ENCODE measurements around the gene RASGRP2.

RASGRP2 gene

DNA sequence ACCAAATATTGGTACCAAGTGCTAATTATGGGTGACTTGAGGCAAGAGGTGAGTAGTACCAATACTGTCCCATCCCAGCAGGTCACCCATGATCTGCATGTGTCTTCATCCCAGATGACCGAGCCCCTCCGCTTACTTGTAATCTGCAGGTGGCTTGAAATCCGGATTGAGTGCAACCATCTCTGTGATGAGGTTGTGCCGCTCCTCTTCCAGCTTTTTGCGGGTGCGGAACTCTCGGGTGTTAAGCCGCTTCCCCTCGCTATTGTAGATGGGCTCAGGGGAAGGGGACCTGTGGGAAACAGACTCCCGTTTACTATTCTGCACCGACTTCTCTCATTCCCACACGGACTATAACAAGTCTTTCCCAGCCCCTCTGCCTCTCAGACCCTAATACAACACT lies 26.2 kb upstream of the RASGRP2 start:
- DNase-seq: no peak

DNA sequence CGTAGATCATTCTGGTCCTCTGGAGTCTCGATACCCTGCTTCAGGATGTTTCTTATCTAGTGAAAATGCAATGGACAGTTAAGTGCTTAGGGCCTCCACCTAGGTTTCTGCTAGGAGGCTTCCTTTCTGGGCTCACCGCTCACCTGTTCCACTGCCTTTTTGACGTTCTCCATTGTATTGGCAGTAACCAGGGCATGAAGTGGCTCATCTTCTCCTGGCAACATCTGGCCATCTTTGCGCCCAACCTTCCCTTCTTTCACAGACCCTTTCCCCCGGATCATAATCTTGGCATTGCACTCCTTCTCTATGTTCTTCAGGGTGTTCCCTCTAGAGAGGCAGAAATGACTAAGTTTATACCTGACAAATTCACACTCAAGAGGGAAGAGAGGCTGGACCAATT lies 25.3 kb upstream of the RASGRP2 start:
- DNase-seq: no peak

DNA sequence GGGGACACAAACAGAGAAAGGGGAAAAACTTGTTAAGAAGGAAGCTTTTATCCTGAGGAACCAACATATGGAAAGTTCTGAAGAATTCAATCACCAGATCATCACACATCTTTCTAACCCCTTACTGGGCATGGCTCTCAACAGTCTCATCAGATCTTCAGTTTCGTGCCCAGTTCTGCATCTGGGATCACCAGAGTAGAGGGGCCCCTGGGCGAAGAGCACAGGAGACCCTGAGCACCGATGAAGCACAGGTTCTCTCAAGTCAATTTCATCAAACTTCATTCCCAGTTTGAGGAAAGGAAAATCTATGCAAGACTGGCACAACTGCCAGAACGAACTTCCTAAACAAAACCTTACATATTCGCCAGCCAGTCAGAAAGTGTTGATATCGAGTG lies 24.4 kb upstream of the RASGRP2 start:
- no peak for DNase-seq

DNA sequence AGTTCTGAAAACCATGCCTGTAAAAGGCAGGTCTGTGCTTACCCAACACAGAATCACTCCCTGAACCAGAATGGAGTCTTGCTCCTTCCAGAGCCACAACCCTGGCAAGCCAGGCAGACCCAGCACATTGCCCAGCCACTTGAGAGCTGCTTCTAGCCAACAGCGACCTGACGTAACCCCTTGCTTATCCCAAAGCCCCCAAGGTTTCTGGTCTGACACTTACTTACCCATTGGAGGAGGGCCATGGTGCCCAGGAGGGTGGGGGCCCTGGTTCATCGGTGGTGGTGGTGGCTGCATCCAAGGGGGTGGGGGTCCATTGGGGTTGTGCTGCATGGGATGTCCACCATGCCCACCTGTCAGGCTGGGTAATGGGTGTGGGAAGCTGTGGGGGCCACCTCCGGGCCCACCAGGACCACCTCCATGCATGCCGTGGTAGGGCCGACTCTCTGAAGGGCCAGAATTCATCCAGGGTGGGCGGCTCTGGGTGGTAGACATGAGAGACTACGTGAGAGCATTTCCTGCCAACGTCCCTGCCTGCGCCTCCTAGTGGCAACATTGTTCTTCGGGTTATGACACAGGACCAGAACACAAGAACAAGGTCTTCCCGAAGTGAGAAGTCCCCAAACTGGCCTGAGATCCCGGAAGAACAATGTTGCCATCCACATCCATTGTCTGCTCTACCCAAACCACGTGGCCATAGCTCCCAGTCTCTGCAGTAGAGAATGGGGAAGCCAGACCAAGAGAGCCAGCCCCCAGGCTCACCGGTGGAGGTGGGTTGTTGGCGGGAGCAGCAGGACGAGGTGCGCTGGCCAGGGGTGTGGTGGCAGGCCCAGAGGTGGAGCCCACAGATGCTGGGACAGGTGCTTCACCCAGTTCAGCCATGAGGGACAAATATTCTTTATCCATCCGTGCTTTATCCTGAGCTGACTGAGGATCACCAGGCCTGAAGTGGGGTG lies 23.7 kb upstream of the RASGRP2 start:
- DNase-seq: peak; percentile 70

DNA sequence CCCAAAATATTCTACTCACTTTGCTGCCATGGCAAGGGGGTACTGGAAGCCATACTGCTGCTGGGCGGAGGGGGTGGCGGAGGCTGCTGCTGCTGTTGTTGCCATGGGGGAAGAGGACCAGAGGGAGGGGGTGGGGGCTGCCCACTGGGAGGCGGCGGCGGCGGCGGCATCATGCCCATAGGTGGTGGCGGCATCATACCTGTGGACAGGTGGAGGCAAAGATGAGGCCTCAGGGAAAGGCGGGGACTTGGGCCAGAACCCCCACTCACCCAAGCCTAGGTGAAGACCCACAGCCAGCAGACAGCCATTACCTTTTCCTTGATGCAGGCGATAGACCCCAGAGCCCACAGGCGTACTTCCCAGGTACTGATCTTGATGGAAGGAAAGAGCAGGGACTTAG lies 22.9 kb upstream of the RASGRP2 start:
- DNase-seq: no peak

DNA sequence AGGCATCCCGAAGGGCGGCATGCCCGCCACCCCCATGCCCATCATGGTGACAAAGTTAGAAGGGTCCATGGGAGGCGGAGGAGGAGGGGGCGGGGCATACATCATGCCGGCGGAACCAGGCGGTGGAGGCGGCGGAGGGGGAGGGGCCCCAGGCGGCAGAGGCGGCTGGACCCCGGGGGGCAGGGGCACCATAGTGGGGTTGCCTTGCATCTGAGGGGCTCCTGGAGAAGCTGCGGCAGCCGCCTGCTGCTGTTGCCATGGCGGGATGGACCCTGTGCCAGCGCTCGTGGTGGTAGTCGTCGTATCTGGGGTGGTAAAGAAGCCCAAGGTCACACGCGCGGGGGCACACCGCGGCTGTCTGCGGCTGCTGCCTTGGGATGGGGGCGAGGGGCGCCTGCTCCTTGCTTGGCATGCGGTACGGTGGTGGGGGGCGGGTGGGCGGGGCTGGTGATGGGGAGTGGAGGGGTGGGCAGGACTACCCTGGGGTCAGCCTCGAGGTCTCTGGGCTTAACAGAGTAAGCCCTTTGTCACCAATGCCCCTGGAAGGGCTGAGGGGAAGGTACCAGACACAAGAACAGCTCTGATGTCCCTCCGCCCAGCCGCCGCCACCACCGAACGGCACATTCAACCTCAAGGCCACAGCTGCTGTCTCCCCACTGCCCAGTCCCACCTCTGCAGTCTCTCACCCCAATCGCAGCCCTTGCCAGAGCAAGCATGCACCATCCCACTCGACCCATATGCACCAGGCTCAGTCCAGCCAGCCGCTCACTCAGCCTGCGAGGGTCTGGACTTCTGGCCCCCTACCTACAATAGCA lies 22.1 kb upstream of the RASGRP2 start:
- DNase-seq: no peak

DNA sequence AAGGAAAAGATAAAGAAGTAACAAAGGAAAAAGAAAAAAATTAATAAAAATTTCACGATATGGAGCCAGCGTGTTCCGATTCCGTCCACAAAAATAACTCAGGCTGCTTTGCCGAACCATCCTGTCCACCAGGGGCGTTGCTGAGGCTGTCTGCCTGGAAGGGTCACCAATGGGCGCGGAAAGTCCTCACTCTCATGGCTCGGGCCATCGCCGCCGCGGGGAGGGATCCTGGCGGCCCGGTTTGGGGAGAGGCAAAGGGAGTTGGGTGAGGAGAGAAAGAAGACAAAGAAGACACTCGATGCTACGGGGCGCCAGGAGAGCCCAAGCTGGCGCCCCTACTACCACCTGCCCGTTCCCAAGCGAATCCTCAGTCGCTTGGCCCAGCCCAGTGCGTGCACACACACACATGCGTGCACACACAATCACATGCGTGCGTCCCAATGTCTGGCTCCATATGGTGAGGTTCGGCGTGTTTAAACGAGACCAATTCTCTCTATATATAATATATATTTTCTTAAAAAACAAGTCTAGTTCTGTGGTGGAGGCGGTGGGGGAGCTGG lies 21.4 kb upstream of the RASGRP2 start:
- DNase-seq: no peak

DNA sequence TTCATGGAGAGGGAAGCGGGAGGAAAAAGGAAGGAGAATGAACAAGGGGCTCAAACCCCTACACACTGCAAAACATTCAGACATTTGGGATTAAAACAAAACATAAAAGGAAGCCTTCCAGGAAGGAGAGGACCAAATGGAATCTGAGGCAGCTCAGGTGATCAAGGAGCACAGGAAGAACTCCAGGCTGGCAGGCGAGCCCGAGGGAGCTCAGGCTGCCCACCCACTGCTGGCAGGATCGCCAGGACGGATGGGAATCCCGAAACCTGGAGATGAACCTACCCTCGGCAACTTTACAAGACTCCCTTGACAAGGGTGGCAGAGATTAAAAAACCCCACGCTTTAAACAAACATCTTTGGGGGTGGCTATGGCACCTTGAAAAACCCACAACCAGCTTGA lies 20.8 kb upstream of the RASGRP2 start:
- no peak for DNase-seq

DNA sequence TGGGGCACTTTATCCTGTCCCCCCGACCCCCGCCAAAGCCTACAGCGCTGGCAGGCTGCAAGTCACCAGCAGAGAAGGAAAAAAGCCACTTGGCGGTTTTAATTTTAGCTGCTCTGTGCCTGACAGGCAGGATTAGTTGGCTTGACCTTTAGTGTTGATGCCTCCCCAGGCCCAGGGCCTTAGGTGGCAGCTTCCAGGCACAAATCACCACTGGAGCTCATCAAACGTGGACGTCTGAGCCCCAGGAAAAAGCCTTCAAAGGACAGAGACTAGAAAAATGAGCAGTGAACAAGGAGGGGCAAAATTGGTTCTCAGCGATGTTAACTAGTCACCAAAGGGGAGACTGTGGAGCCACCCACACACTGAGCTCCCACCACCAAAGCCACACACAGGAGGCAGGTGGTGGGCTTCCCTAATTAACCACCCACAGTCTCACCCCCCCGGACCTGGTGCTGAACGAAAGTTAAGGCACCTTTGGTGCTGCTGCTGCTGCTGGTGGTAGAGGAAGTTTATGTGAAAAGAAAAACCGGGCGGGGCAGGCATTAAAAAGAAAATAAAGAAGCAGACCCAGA lies 20.2 kb upstream of the RASGRP2 start:
- no peak for DNase-seq

DNA sequence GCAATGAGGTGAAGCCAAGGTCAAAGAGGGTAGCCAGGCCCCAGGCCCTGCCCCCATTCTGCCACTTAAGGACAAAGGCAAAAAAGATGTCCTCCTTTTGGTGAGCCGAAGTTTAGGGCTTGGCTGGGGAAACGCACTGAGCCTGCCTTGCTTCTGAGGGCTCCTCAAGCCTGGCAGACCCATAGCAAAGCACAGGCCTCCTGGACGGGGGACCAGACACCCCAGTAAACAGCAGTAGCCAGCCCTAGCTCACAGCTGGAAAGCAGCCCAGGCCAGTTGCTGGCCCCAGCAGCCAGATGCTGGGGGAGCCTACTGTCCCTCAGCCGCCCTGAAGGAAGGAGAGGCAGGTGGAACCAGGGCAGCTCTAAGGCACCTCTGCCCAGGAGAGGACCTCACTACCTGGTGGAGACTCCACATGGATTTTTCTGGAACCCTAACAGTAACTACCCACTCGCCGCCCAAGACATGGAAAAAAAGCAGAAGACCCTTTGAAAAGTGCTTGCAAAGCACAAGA lies 19.6 kb upstream of the RASGRP2 start:
- DNase-seq: no peak

DNA sequence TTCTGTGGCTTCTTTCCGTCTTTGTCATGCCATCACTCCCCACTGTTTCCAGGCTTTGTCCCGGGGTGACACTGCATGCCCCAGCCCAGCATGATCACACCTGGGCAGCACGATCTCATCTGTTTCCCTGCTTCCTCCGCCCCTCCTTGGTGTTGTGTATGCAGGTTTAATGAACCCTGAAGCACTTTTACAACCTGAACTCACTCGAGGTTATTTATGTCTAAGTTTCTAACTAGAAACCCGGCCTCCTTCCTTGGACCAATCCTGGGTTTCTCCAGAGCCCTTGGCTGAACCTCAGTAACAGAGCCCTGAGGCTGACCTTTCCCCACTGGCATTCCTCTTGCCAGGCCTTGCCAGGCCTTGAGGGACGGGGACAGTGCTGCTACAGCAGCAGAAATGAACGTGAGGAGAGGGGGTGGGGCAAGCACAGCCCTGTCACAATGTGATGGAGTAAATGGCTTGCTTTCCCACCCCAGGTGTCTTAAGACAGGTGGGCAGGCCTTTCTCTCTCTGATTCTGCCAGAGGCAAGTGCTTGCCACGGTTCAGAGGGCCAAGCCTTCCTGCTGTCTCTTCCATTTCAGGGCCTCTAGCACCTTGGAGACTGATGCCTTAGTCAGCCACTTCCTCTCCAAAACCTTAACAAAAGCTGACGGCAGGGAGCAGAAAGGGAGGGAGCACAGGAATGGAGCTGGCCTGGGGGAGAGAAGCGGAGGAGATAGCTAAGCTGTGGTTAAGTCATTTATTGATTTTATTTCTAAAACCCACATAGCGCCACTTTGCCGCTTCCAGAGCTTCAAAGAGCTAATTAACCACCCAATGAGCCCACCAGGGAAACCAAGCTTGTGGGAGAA lies 19.0 kb upstream of the RASGRP2 start:
- DNase-seq: peak; percentile 68

DNA sequence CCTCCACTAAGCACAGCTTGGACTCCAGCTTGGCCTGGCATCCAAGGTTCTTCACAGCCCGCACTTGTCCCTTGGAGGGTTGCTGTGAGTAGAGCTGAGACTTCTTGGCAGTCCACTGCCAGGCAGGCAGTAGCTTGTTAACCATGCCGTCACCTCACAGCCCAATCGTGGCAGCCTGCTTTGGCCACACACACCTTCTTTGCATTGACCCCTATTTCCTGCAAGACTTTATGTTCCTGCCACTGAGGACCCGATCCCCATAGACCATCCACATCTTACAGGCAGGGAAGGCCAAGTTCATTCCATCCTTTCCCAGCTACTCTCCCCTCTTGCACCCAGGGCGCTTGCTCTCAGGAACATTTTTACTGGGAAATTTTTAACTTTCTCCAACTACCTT lies 18.3 kb upstream of the RASGRP2 start:
- no peak for DNase-seq

DNA sequence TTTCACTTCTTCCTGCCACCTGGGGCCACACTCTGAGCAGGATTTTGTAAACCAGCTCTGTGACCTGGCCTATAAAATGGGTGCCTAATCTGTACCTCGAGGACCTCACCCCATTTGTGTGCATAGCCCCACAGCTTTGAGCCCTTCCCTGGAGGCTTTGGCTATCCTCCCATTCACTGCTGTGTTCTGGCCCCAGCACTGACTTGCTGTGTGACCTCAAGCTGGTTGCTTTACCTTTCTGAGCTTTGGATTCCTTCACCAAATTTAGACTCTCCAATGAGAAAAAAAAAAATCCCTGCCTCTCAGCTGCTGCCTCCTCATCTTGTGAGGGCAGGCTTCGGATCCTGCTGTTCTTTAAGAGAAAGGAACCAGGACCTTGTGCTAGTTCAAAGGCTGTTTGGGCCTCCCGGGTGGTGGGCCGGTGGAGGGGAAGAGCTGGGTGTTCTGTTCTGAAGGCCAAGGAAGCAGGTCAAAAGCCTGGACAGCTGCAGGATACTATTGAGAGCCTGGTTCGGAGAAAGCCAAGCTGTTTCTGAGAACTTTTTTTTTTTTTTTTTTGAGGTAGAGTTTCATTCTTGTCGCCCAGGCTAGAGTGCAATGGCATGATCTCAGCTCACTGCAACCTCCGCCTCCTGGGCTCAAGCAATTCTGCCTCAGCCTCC lies 16.9 kb upstream of the RASGRP2 start:
- no peak for DNase-seq

DNA sequence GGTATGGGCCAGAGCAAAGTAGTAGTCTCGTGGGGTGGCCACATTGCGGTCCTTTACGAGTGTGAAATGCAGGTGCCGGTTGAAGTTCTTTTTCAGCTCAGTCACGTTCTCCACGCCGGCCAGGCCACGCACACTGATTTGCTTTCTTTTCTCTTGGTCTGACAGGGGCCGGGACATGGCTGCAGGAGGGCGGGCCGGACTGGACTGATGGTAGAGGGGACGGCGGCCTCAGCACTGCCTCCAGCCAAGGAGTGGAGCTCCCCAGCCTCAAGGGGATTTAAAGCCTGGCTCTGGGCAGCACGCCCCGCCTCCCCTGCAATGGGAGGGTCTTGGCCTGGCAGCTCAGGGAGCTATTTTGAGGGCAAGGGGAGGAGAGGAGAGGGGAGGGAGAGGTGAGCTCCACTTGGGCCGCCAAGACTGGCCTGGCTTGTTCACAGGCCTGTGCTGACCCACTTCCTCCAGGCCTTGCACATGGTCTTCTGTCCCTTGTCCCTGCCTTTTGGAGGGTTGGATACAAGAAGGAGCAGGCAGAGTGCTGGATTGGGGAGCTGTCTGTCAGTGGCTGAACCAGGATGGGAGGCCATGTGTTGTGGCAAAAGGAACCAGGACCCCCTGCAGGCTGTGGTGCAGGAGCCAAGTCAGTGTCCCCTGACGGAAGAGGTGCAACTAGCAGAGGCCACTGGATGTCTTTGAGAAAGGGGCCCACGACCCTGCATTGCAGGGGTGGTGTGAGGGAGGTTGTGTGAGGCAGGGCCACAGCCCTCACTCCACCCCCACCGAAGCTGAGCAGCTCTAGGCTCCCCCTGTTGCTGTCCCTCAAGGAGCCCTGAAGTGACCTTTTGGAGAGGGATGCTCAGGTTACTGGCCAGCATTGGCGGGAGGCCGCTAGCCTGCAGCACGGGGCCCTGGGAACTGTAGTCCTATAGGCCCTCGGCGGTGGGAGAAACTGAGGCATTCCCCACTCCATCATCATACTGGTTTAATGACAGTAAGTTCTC lies 16.1 kb upstream of the RASGRP2 start, which contains the start of gene PYGM:
TSS of gene PYGM (minus strand) at position 253 of the 998 bp plus-strand sequence. CDS start at position 177, 76 bp downstream.
- DNase-seq: no peak

DNA sequence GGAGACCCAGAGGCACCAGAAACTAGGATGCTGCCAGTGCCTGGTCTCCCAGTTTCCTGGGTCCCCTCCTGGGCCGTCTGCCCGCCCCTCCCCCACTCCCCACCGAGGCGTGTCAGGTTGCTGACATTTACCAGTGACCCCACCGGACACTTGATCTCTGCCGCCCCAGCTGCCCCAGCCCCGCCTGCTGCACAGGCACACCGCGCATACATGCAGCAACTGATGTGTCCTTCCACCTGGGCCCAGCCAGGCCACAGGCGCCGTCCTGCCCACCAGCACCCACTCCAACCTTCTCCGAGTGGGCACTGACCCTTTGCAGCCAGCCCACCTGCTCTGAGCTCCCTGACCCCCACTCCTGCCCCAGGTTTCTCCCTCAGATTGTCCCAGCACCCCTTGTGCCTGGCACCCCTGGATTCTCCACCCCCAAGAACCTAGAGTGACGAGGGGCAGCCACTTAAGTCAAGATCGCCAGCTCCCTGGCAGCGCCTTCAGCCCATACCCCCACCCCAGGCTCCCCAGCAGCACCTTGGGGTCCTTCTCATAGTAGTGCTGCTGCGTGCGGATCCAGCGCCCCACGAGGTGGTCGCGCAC lies 15.3 kb upstream of the RASGRP2 start:
- DNase-seq: no peak

DNA sequence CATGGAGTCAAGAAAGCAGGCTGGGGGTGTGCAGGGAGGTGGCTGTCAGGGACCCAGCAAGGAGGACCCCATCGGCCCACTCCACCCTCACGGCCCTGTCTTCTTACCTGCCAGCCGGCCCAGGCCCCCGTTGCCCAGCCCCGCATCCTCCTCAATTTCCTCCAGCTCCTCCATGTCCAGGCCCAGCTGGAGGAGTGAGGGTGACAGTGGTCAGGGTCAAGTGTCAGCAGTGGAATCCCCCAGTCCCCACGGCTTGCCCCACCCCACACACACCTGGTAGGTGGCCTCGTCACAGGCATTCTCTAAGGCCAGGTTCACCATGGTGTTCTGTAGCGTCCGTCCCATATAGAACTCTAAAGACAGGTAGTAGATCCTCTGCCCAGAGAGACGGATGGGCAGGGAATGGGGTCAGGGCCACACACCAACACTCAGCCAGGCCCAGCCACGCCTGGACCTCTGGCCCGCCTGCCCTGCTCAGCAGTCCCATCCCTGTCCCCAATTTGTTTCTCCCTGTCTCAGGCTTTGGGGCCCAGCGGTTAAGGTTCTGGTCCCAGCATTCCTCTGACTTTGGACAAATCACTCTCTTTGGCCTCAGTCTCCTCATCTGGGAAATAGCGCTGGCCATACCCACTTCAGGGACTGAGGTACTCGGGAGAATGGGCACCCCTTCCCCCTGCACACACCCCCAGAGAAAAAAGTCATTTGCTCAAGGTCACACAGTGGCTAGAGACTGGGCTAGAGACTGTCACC lies 14.6 kb upstream of the RASGRP2 start:
- no peak for DNase-seq

DNA sequence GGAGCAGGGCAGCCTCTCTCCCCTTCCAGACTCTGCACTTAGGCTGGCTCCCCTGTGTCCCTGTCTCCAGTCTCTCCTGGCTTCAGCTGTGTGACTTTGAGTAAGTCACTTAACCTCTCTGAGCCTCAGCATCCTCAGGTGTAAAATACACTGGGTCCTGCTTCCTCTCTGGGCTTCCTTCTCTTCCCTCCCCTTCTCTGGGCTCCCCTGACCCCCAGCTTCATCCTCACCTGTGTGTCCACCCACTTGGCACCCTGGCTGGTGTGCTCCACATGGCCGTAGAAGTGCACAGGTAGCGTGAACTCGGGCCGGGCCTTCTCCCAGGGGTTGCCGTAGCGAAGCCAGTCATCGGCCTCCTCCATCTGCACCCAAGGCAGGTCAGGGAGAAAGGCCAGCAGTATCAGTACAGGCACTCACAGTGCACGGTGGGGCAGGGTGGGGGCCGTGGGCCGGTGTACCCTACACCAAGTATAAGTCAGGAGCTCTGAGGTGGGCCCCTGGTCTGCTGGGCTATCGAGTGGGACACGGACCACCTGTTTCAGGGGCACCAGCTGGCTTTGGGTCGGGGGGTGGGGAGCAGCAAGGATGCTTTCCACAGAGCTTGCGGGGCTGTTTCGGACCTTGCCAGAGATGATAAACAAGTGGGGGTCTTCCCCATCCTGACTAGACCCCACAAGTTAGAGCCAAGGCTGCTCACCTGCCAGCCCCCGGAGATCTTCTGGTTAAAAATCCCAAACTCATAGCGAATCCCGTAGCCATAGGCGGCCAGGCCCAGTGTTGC lies 13.8 kb upstream of the RASGRP2 start:
- DNase-seq: no peak

Data from fibroblast of skin of back (primary cell).